ENCODE measurements around the gene GAS2.

GRCh38 chr11:22733475-22734248, 67.3 kb downstream of the GAS2 start:
- TF ChIP-seq RNF2 (IDR thresholded peaks at IDR 0.05; ENCODE audit: borderline replicate concordance, low read depth), result no peak
- TF ChIP-seq HDAC2 (IDR thresholded peaks at IDR 0.05), result no peak
- no peak for TF ChIP-seq E2F6 (IDR thresholded peaks at IDR 0.05; ENCODE audit: borderline replicate concordance, low read depth)
- TF ChIP-seq CTCF (IDR thresholded peaks at IDR 0.05), result no peak
- TF ChIP-seq POLR2A (IDR thresholded peaks at IDR 0.05; ENCODE audit: low read length), result no peak
- no peak for TF ChIP-seq POLR2AphosphoS2 (conservative IDR thresholded peaks at IDR 0.05; ENCODE audit: low read length)

Measured in A549 (cell line).